ENCODE results near the gene LBR.

DNA sequence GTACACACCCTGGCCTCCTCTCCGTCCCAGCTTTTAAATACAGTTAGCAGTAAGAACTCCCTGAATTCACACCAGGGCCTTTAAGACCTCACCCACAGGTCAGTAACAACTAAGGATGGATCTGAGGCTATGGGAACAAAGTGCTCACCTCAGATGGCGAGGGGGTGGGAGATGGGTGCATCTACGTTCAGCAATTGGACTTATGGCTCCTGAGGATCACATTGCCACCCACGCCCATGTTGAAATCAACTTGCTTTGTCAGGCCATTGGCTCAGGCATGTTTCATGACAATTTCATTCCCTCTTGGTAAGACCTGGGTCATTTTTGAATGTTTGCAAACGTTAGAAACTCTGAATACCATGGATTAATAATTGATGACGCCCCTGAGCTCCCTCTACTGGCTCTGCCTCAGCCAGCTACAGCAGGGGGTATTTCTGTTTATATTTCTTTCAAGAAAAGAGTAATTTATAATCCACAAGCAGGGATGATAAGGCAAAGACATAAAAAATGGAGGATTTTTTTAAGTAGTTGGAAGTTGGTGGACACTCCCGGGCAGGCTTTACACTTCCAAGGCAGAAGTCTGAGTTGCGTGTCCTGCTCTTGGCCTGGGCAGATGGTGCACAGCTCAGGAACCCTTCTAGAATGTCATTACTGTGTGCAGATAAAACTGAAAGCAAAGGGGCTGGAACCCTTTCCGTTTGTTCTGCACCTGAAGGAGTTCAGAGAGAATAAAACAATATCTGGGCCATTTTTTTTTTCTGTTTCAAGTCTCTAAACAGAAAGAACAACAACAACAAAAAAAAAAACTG, 13.7 kb upstream of the LBR start:
- TF ChIP-seq, protein P1, sequence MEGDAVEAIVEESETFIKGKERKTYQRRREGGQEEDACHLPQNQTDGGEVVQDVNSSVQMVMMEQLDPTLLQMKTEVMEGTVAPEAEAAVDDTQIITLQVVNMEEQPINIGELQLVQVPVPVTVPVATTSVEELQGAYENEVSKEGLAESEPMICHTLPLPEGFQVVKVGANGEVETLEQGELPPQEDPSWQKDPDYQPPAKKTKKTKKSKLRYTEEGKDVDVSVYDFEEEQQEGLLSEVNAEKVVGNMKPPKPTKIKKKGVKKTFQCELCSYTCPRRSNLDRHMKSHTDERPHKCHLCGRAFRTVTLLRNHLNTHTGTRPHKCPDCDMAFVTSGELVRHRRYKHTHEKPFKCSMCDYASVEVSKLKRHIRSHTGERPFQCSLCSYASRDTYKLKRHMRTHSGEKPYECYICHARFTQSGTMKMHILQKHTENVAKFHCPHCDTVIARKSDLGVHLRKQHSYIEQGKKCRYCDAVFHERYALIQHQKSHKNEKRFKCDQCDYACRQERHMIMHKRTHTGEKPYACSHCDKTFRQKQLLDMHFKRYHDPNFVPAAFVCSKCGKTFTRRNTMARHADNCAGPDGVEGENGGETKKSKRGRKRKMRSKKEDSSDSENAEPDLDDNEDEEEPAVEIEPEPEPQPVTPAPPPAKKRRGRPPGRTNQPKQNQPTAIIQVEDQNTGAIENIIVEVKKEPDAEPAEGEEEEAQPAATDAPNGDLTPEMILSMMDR (IDR thresholded peaks at IDR 0.05), result peak in 4 of 12 donors; percentile 7 to 22 (median 13)
- TF ChIP-seq POLR2A (IDR thresholded peaks at IDR 0.05), result no peak

Measured in heart left ventricle (tissue), 13 donors.